ENCODE data around the gene ETNK2.

ETNK2 gene

DNA sequence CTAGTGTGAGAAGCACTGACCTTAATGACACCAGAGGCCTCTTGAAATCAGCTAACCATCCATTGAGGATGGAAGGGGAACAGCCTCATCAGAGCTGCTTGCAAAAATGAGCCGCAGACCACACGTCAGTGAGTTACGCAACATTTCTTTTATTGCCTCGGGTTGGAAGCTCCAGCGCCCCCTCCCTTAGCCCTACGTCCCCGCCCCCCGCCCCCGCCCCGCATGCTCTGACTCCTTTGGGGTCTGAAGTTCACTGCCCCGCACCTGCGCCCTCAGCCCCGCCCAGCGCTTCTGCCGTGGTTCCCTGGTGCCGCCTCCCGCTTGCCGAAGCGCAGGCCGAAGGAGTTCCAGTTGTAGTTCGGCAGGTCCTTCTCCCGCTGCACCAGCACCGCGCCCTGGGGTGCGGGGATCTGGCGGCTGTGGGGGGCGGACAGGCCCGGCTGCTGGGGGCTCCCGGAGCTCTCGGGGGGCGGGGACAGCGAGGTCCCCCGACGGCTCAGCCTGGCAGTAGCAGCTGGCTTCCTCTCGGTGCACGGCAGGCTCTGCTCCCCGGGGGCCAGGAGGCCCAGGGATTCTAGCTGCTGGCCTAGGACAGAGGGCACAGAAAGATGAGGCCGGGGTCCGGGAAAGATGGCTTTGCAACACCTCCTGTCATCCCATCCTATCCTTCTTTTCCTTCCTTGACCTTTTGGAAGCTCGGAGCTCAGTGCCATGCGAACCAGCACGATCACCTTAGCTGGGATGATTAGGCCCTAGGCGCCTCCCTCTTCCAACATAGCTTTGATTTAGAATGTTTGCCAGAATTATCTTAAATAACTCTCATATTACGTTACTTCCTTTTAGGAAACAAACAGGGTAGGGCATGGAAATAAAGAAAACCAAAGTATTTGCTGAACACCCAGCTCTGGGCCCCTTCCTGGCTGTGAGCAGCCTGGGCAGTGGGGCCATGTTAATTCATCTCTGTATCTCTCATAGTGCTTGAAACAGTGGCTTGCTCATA lies 38.7 kb upstream of the ETNK2 start:
- in situ Hi-C loops (cut with MboI; ENCODE audit: low pct_unique_long_range_greater_than_20kb, low sequenced_read_pairs, unreplicated experiment), result no loop called here
- DNase-seq (ENCODE audit: low spot score), result peak; percentile 54

DNA sequence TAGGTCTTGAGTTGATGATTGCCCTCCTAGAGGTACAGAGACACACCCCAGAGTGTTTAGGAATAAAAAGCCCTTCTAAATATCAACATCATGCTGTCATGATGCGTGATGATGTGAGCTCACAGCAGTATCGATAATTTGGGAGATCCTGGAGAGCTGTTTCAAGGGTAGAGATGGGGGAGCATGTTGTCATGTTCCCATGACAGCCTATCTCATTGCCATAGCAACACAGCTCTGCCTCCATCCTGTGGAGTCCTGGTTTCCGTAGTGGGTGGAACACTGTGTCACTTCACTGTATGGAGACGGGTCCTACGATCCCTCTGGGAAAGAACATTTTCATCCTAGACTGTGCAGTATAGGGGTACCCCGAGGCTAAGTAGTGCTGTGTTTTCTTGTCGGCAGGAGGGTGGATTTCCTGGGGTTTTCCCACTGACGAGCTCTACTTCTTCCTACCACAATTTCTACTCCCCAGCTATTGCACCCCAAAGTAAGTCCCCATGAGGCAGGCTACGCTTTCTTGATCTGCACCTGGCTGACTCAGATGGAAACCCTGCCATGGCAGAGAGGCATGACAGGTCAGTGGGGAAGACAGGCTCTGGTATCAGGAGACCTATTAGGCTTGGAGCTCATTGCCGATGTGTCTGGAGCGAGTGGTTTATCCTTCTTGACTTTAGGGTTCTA lies 37.3 kb upstream of the ETNK2 start:
- peak; percentile 64 for DNase-seq (ENCODE audit: low spot score)
- in situ Hi-C loops (cut with MboI; ENCODE audit: low pct_unique_long_range_greater_than_20kb, low sequenced_read_pairs, unreplicated experiment), result no loop called here

More for the DNA sequence above, 38.7 kb upstream of the ETNK2 start:
- TF ChIP-seq, protein P1, sequence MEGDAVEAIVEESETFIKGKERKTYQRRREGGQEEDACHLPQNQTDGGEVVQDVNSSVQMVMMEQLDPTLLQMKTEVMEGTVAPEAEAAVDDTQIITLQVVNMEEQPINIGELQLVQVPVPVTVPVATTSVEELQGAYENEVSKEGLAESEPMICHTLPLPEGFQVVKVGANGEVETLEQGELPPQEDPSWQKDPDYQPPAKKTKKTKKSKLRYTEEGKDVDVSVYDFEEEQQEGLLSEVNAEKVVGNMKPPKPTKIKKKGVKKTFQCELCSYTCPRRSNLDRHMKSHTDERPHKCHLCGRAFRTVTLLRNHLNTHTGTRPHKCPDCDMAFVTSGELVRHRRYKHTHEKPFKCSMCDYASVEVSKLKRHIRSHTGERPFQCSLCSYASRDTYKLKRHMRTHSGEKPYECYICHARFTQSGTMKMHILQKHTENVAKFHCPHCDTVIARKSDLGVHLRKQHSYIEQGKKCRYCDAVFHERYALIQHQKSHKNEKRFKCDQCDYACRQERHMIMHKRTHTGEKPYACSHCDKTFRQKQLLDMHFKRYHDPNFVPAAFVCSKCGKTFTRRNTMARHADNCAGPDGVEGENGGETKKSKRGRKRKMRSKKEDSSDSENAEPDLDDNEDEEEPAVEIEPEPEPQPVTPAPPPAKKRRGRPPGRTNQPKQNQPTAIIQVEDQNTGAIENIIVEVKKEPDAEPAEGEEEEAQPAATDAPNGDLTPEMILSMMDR (IDR thresholded peaks at IDR 0.05; ENCODE audit: extremely low read depth, insufficient read depth, missing control alignments), result no peak

DNA sequence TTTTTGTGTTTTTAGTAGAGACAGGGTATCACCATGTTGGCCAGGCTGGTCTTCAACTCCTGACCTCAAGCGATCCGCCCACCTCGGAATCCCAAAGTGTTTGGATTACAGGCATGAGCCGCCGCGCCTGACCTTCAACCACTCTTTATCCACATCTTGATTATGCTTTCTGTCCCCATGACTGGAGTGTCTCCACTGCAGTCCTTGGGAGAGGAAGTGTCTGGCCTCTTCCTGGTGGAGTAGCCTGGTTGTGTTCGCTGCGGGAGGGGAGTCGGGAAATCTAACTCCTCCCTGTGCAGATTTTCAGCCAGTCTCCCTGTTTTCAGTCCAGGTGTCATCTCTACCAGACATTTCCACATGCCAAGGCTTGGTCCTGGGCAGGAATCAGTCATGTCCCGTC lies 34.8 kb upstream of the ETNK2 start:
- TF ChIP-seq, protein P1 (IDR thresholded peaks at IDR 0.05; ENCODE audit: extremely low read depth, insufficient read depth, missing control alignments), result no peak
- no peak for DNase-seq (ENCODE audit: low spot score)

More for the DNA sequence above, 37.3 kb upstream of the ETNK2 start:
- TF ChIP-seq, protein P1 (IDR thresholded peaks at IDR 0.05; ENCODE audit: extremely low read depth, insufficient read depth, missing control alignments), result no peak

DNA sequence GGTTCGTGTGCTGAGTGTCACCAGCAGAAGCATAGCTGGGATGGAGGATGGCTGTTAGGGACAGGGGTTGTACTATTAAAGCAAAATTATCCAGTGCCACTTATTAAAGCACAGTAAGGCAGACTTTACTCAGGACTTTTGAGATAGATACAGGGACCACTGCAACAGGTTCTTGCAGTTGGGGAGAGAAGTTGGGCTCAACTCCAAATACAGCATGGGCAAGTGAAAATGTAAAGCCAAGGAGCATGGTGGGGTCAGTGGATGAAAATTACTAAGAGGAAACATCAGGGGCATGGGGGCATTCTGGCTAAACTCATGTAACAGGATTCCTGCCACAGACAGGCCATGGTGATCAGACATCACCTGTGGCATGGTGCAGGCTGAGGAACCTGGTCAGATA lies 29.3 kb upstream of the ETNK2 start:
- DNase-seq (ENCODE audit: low spot score), result no peak
- in situ Hi-C loops (cut with MboI; ENCODE audit: low pct_unique_long_range_greater_than_20kb, low sequenced_read_pairs, unreplicated experiment), result no loop called here
- TF ChIP-seq, protein P1 (IDR thresholded peaks at IDR 0.05; ENCODE audit: extremely low read depth, insufficient read depth, missing control alignments), result no peak

More for the DNA sequence above, 34.8 kb upstream of the ETNK2 start:
- in situ Hi-C loops (cut with MboI; ENCODE audit: low pct_unique_long_range_greater_than_20kb, low sequenced_read_pairs, unreplicated experiment), result no loop called here

DNA sequence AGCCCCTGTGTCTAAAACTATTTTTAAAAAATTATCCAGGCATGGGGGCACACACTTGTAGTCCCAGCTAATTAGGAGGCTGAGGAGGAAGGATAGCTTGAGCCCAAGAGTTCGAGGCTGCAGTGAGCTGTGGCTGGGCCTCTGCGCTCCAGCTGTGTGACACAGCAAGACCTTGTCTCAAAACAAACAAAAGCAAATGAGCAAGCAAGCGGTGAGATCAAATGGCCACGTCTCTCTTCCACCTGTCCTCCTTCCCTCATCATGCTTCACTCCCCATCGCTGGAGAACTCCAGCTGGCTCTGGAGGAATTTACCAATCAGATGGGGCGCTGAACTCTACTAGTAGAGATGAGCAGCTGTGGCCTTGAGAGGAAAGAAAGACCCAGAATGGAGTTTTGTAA lies 28.3 kb upstream of the ETNK2 start:
- in situ Hi-C loops (cut with MboI; ENCODE audit: low pct_unique_long_range_greater_than_20kb, low sequenced_read_pairs, unreplicated experiment), result no loop called here
- TF ChIP-seq, protein P1 (IDR thresholded peaks at IDR 0.05; ENCODE audit: extremely low read depth, insufficient read depth, missing control alignments), result no peak
- no peak for DNase-seq (ENCODE audit: low spot score)

DNA sequence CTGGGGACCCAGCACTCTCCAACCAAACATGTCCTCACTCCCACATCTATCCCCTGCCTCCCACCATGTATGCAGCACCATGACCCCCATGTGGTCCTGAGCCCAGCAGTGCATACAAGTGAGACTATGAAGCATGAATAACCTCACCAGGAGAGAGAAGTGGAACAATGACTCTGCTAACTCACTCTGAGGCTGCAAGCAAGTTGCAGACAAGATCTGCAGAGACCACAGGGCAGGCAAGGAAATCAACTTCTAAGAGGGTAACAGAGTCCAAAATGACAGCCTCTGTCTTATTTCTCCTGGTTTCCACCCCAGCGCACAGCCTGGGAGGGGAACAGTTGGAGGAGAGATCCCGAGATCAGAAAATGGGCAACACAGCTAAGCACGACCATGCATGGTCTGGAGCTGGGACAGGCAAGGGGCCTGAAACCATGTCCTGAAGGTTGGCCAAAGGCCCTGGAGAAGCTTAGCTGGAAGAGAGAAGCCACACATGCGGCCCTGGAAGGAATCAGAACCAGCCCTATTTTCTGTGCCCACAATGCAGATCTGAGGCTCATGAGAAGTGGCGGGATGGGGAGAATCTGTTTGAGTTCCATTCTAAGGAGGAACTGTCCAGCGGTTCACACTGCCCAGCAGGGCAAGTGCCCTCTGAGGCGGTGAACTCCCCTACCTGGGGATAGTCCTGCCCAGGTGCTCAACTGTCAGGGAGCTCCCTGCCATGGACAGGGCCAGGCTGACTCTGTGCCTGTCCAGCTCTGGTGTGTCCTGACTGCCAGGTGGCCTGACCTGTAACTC lies 26.8 kb upstream of the ETNK2 start:
- TF ChIP-seq, protein P1 (IDR thresholded peaks at IDR 0.05; ENCODE audit: extremely low read depth, insufficient read depth, missing control alignments), result no peak
- no peak for DNase-seq (ENCODE audit: low spot score)
- in situ Hi-C loops (cut with MboI; ENCODE audit: low pct_unique_long_range_greater_than_20kb, low sequenced_read_pairs, unreplicated experiment), result no loop called here

Measured in GM13977 (cell line).